Measurements from ENCODE around the gene DTHD1. TPM values are rescaled to one million over a fixed set of nuclear protein-coding genes. Genes with fewer than 3 reads are reported as not detected.
A peak's percentile ranks its signal among the peaks of the same experiment; 100 is the strongest.

DTHD1 gene
- total and polyA plus RNA-seq, 7 donors = 0.01 to 0.15 (median 0.07) TPM; not detected in 4

DNA sequence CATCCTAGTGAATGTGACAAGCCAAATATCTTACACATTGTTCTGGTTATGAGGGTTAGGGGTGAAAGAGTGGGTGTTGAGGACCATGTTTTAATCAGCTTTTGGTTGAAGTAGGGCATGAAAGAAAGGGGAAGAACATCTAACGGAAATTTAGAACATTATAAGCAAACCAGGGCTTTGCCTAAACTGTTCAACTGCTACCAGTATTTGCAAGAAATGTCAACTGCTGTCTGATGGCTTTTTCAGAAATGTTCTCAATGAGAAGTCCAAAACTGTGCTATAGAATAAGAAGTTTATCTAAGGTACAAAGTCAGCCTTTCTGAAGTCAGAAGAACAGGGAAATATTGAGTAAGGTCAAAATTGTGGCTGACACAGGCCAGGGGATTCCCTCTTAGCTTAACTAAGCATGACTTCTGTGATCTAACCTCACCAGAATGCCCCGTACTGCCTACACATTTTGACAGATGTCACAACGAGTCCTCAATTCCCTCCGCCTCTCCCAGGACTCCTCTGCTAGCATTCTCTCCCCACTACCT, 67.1 kb downstream of the DTHD1 start:
- H3K27ac ChIP-seq = no peak overlapping the region
- H3K36me3 ChIP-seq (ENCODE audit: insufficient read depth in 1 of 2, low read depth in 1 of 2) = no peaks in the 10 kb centered on the region
- H3K4me3 ChIP-seq = no peak overlapping the region
- H3K4me1 ChIP-seq = no peaks in the 10 kb centered on the region
- TF ChIP-seq, protein P1, sequence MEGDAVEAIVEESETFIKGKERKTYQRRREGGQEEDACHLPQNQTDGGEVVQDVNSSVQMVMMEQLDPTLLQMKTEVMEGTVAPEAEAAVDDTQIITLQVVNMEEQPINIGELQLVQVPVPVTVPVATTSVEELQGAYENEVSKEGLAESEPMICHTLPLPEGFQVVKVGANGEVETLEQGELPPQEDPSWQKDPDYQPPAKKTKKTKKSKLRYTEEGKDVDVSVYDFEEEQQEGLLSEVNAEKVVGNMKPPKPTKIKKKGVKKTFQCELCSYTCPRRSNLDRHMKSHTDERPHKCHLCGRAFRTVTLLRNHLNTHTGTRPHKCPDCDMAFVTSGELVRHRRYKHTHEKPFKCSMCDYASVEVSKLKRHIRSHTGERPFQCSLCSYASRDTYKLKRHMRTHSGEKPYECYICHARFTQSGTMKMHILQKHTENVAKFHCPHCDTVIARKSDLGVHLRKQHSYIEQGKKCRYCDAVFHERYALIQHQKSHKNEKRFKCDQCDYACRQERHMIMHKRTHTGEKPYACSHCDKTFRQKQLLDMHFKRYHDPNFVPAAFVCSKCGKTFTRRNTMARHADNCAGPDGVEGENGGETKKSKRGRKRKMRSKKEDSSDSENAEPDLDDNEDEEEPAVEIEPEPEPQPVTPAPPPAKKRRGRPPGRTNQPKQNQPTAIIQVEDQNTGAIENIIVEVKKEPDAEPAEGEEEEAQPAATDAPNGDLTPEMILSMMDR (IDR thresholded peaks at IDR 0.05) = no peak
- intact Hi-C loops (cut with DNase I) = no loop called here
- 44 to 48% (median 48%) methylated on average over 4 of the region's 4 CpGs for WGBS, 3 donors
- H3K27me3 ChIP-seq (ENCODE audit: insufficient read depth in 3 of 3, low read length in 2 of 3) = no peaks in the 10 kb centered on the region
- H3K9me3 ChIP-seq = no peaks in the 10 kb centered on the region
- ATAC-seq = no peak
- DNase-seq = no peak

DNA sequence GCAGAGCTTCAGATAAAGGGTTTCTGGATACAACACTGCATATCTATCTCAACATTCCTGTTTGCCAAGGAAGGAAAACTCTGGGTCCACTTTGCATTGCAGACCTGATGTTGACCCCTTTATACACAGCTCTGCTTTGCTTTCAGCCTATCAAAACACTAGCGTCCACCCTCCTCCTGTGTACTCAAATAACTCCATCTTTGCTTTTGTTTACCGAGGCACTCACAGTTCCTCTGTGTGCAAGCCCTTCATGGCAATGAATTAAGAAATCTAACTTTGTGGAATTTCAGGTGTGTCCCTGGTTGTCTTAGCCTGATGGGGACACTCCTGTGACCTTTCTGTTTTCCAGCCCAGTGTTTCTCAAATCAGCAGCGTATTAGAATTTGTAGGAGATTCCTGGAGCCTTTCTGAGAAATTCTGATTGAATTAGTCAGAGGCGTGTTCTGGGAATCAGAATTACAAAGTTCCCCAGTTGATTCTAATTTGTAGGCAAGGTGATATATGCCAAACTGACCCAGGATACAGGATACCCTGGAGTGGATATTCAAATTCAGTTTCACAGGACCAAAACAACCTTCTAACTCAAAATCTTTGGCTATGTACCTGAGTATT, 68.6 kb downstream of the DTHD1 start:
- TF ChIP-seq, protein P1 (IDR thresholded peaks at IDR 0.05) = no peak
- Histone ChIP-seq H3K36me3 (ENCODE audit: insufficient read depth in 1 of 2, low read depth in 1 of 2) (no peaks in the 10 kb centered on the region), H3K27me3 (ENCODE audit: insufficient read depth in 3 of 3, low read length in 2 of 3) (no peaks in the 10 kb centered on the region), H3K9me3 (no peaks in the 10 kb centered on the region), H3K27ac (no peak overlapping the region), H3K4me3 (no peak overlapping the region), H3K4me1 (no peaks in the 10 kb centered on the region)
- intact Hi-C loops (cut with DNase I) = loop anchor here in 1 of 2 donors (10.0 kb wide), 1 partner anchor 1045 kb away; no protein-coding TSS in a partner anchor
- 56 to 60% (median 60%) methylated on average over 4 of the region's 4 CpGs for WGBS, 3 donors
- ATAC-seq = no peak
- no peak for DNase-seq

DNA sequence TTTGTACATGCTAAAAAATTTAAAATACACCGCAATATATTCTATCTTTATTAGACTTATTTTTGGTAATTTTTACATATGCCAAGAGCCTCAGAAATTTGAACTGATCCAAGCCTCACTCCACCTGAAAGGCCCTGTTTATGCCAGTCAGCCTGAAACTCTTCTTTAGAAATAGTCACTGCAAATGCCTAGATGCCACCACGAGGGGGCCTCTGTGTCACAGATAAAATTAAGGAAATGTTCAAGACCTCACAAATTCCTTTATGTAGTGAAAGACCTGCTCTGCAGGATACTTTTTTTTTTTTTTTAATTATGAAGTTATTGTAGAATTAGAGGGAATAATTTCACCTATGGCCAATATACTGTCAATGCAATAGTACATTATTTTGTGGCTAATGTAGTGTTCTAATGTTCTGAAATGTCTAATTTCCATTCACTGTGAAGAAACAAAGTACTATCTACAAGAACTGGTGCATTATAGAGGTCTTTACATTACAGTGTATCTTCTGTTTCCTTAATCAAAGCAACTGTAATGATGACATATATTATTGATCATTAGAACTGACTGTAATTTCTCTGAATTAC, 69.8 kb downstream of the DTHD1 start:
- H3K4me3 ChIP-seq = no peak overlapping the region
- intact Hi-C loops (cut with DNase I) = loop anchor here in 1 of 2 donors (10.0 kb wide), 1 partner anchor 1044 kb away; no protein-coding TSS in a partner anchor
- H3K36me3 ChIP-seq (ENCODE audit: insufficient read depth in 1 of 2, low read depth in 1 of 2) = no peaks in the 10 kb centered on the region
- no peak for ATAC-seq
- H3K27me3 ChIP-seq (ENCODE audit: insufficient read depth in 3 of 3, low read length in 2 of 3) = no peaks in the 10 kb centered on the region
- TF ChIP-seq, protein P1 (IDR thresholded peaks at IDR 0.05) = peak; percentile 45
- 6 to 14% (median 9%) methylated on average over 2 of the region's 2 CpGs for WGBS, 3 donors
- no peaks in the 10 kb centered on the region for H3K4me1 ChIP-seq
- DNase-seq = peak; percentile 39 to 60
- no peaks in the 10 kb centered on the region for H3K9me3 ChIP-seq
- H3K27ac ChIP-seq = no peak overlapping the region

DNA sequence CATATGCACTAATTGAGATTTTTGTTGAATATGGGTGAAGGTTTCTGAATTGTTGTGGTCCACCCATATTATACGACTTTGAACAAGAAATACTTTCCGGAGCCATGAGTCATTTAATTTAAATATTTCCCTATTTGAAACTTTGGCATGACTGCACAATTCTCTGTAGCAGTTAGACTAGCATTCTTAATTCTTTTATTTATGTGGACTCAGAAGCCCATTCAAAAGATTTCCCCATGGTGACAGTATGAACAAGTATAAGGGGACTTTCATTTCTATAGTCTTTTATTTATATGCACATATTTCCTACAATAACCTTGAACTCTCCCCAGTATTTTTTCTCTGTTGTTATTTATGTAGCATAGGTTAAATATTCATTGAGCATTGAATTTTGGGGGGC, 72.6 kb downstream of the DTHD1 start:
- TF ChIP-seq, protein P1 (IDR thresholded peaks at IDR 0.05) = no peak
- 38 to 57% (median 55%) methylated on average over 2 of the region's 2 CpGs for WGBS, 3 donors

More for the DNA sequence above, 72.6 kb downstream of the DTHD1 start:
- Histone ChIP-seq H3K27ac (no peak overlapping the region), H3K4me3 (no peak overlapping the region), H3K27me3 (ENCODE audit: insufficient read depth in 3 of 3, low read length in 2 of 3) (no peaks in the 10 kb centered on the region), H3K36me3 (ENCODE audit: insufficient read depth in 1 of 2, low read depth in 1 of 2) (no peaks in the 10 kb centered on the region), H3K4me1 (no peaks in the 10 kb centered on the region), H3K9me3 (no peaks in the 10 kb centered on the region)
- intact Hi-C loops (cut with DNase I) = loop anchor here in 1 of 2 donors (10.0 kb wide), 1 partner anchor 1041 kb away; no protein-coding TSS in a partner anchor
- no peak for DNase-seq
- no peak for ATAC-seq
